ENCODE data around the gene FNDC1.

- no peak for TF ChIP-seq EZH2 (IDR thresholded peaks at IDR 0.05; ENCODE audit: borderline replicate concordance, low read length)
- TF ChIP-seq CTCF (IDR thresholded peaks at IDR 0.05; ENCODE audit: low read length): no peak
Measured at GRCh38 chr6:159321267-159321666, 152.1 kb downstream of the FNDC1 start.
